GM19324 (cell line): Measurements from ENCODE around the gene TMEM92.

Experiments used
- ATAC-seq: cut with Tn5 transposase; IDR thresholded peaks from one replicate; pipeline ENCODE4 v1.9.1; 2021; ENCODE audit warnings: mild to moderate bottlenecking, moderate library complexity; ENCODE audit not compliant: unreplicated experiment, low FRiP score

Gene TMEM92

DNA sequence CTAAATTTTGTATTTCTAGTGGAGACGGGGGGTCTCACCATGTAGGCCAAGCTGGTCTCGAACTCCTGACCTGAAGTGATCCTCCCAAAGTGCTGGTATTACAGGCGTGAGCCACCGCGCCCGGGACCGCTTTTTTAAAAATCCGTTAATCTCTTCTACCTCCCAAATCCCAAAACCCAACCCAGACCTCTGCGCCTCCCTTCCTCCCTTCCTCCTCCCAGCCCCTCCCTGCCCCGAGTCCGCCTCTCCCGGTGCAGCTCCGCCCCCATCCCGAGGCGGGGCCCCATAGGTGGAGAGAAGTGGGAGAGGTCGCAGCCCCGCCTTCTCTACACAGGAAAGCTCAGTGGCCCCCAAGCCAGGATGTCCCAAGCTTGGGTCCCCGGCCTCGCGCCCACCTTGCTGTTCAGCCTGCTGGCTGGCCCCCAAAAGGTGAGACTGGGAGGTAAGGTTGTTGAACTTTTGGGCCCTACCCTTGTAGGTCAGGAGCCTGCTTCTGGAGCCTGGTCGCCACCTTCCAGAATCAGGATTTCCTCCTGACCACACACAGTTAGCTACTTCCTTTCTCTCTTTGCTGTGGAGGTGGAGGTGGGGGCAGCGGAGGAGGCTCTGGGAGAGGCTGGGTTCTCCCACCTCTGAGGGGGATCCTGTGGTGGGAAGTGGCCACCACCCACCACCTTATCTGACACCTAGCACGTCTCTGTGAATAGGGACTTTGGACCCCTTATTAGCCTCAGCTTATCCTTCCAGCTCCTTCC, at the start of gene TMEM92:
Gene TMEM92, plus strand, starts transcription at position 325 of the 755 bp plus-strand sequence. Its CDS starts 36 bp downstream, at position 361.
- ATAC-seq: no peak

DNA sequence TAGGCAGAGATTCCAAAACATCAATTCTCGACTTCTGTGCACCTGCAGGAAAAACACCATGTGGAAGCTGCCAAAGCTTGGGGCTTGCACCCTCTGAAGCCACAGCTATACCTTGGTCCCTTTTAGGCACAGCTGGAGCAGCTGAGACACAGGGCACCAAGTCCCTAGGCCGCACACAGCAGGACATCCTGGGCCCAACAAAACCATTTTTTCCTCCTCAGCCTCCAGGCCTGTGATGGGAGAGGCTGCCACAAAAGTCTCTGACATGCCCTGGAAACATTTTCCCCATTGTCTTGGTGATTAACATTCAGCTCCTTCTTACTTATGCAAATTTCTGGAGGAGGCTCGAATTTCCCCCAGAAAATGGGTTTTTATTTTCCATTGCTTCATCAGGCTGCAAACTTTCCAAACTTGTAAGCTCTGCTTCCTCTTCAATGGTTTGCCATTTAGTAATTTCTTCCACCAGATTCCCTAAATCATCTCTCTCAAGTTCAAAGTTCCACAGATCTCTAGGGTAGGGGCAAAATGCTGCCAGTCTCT, 48.5 kb upstream of the TMEM92 start:
- no peak for ATAC-seq

DNA sequence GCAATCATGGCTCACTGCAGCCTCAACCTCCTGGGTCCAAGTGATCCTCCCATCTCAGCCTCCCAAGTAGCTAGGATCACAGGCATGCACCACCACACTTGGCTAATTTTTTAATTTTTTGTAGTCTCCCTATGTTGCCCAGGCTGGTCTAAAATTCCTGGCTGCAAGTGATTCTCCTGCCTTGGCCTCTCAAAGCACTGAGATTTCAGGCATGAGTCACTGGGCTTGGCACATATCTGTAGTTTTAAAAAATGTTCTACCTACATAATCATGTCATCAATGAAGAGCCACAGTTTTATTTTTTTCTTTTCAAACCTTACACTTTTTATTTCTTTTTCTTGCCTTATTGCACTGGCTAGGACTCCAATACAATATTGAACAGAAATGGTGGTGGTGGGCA, 39.7 kb upstream of the TMEM92 start:
- no peak for ATAC-seq

DNA sequence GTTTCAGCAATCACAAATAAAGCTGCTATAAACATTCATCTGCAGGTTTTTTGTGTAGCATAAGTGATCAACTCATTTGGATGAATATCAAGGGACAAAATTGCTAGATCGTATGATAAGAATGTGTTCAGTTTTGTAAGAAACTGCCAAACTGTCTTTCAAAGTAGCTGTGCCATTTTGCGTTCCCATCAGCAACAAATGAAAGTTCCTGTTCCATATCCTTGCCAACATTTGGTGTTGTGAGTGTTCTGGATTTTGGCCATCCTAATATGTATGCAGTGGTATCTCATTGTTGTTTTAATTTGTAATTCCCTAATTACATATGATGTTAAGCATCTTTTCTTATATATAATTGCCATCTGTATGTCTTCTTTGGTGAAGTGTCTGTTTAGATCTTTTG, 36.4 kb upstream of the TMEM92 start:
- ATAC-seq: no peak

DNA sequence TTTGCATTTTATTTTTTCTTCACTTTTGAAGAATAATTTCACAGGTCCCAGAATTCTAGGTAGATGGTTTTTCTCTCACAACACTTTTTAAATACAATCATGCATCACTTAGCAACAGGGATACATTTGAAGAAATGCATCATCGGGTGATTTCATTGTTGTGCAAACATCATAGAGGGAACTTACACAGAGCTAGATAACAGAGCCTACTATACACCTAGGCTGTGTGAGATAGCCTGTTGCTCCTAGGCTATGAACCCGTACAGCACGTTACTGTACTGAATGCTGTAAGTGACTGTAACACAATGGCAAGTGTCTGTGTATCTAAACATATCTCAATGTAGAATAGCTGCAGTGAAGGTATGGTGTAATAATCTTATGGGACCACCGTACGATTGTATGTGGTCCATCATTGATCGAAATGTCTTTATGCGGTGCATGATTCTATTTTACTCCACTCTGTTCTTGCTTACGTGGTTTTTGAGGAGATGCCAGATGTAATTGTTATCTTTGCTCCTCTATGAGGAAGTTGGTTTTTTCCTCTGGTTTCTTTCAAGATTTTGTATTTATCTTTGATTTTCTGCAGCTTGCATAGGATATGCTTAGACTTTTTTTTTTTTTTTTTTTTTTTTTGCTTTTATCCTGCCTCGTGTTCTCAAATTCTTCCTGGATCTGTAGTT, 35.5 kb upstream of the TMEM92 start:
- no peak for ATAC-seq

DNA sequence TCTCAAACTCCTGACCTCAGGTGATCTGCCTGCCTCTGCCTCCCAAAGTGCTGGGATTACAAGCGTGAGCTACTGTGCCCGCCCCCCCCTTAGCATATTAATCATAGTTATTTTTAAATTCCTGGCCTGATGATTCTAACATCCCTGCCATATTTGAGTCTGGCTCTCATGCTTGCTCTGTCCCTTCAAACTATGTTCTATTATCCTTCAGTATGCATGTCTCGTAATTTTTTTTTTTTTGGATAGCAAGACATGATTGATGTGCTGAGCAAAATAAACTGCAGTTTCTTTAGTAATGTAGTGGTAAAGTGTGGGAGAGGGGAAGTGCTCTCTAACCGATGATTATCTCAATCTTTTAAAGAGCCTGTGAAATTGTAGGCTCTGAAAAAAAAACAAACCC, 34.3 kb upstream of the TMEM92 start:
- no peak for ATAC-seq

DNA sequence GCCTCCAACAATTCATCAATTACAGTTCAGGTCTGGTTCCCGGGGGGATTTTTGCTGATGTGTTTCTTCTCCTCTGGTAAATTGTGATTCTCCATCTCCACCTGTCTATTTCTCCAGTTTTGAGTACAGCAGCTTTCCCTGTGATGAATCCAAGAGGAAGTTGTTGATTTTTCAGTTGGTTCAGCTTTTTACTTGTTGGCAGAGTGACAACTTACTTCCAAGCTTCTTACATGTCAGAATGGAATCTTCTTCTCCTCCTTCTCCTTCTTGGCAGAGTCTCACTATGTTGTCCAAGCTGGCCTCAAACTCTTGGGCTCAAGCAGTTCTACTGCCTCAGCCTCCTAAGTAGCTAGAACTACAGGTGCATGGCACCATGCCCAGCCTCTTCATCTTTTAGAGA, 33.4 kb upstream of the TMEM92 start:
- no peak for ATAC-seq

DNA sequence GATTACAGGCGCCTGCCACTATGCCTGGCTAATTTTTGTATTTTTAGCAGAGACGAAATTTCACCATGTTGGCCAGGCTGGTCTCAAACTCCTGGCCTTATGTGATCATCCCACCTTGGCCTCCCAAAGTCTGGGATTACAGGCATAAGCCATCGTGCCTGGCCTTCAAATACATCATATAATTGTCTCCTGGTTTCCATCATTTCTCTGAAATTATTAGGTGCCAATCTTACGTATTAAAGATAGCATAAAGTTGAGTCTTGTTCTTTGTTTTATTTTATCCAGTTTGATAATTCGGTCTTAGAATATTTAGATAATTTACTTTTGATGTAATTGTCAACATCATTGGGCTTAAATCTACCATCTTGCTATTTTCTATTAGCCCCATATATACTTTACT, 32.8 kb upstream of the TMEM92 start:
- ATAC-seq: no peak

DNA sequence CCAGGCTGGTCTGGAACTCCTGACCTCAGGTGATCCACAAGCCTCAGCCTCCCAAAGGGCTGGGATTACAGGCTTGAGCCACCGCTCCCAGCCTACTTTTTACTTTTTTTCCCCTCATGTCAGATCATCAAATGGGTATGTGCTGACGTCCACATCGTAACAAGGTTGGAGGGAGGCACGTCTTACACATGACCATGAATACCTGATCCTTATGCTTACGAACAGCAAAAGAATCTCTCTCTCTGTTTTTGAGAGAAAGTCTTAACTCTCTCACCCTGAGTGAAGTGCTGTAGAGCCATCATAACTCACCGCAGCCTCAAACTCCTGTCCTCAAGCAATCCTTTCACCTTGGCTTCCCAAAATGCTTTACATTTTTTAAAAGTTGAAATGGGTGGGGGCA, 29.5 kb upstream of the TMEM92 start:
- no peak for ATAC-seq

DNA sequence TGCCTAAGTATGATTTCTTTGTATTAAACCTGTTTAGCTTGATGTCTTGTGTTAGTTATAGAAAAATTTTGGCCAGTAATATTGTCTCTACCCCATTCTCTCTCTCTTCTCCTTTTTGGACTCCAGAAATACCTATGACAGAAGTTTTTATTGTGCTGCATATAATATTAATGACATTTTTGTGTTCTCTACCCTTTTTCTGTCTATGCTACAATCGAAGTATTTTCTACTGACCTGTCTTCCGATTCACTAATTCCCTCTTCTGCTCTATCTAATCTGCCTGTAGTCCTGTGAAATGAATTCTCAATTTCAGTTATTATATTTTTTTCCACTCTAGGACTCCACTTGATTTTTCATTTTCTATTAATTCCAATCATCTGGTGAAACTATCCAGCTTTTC, 26.0 kb upstream of the TMEM92 start:
- no peak for ATAC-seq

DNA sequence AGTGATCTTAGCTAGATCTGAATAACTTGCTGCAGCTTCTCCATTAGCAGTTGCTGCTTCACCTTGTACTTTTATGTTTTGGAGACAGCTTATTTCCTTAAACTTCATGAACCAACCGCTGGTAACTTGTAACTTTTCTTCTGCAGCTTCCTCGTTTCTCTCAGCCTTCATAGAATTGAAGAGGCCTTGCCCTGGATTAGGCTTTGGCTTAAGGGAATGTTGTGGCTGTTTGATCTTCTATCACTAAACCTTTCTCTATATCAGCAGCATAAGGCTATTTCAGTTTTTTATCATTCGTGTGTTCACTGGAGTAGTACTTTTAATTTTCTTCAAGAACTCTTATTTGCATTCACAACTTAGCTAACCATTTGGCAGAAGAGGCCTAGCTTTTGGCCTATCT, 21.5 kb upstream of the TMEM92 start:
- no peak for ATAC-seq

DNA sequence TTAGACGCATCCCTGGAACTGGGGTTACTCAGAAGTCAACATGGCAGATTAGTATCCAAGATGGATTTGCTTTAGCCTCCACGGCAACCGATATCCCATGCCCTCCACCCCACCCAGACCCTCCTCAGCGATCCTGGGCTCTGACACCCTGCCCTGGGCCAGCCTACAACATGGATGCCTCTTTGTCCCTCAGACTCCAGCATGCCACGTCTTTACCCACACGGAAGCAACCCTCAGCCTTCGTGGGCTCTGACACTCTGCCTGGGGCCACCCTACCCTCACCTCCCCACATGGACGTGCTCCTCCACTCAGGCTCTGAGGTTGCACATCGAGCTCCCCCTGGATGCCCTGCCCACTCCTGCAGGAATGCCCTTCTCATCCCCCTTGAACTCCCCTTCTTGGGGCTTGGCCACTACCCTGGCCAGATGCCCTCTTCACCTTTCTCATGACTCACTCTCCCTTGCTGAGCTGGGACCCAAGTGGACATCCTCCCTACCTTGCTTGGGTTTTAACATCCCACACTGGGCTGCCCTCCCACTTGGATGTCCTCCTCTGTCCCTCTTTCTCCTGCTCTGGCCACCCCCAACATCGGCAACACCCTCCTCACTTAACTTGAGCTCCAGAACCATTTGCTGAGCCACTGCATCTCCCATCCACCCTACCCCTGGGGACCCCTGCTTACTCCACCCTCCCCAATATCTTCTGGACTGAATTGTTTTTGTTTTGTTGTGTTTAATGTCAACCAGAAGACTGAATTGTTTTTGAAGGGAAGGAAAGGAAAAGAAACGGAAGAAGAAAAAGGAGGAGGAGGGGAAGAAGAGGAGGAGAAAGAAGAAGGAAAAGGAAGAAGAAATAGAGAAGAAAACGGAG, 18.3 kb upstream of the TMEM92 start:
- no peak for ATAC-seq

DNA sequence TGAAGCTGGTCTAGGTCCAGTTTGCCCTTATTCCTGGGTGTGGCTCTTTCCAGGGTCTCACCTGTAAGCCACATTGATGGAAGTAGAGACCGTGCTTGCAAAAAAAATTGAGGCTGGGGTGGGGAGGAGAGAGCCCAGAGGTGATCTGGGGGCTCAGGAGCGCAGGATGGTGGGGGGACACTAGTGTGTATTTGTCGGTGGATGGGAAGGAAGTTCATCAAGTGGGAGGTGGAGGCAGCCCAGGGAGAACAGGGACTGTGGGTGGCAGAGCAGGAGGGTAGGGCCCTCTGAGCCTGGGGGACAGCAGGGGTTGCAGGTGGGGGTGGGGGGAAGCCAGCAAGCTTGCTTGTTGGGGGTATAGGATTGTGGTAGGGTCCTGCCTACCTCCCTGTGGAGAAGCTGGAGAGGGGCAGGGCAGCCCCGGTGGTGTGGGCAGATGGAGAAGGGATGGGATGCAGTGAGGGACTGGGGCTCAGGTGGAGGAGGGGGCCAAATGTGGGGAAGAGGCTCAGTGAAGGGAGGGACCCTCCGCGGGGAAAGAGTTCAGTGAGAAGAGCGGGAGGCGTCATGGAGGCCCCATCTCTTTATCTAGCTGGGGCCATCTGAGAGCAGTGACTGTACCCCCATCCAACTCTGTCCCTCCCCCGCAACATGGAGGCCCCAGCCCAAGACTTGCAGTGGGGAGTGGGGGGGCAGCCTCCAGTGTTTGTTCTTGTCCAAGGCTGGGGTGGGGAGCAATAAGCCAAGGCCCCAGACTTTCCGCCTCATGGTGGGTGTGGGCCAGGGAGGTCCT, 17.2 kb upstream of the TMEM92 start:
- no peak for ATAC-seq

DNA sequence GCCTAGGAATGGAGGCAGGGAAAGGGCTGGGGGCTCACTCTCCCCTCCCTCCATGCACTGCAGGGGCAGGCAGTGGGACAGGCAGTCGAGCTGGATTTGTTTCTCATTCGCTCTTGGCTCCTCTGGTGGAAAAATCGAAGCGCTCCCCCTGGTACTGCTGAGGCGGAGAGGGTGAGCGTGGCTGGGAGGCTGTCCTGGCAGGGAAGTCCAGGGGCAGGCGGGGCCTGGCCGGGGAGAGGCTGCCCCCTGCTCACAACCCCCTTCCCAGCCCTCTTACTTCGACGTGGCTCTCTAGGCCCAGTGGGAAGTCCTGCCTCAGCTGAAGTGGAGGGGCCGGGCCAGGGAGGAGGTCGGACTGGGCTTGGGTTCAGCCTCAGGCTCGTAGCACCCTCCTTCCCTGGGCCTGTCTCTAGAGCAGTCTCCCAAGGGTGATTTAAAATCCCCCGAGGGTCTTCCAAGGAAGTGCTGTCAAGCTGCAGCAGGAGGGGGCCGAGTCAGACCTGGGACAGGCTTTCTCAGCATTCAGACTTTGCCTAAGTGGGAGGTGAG, 16.5 kb upstream of the TMEM92 start:
- ATAC-seq: no peak

DNA sequence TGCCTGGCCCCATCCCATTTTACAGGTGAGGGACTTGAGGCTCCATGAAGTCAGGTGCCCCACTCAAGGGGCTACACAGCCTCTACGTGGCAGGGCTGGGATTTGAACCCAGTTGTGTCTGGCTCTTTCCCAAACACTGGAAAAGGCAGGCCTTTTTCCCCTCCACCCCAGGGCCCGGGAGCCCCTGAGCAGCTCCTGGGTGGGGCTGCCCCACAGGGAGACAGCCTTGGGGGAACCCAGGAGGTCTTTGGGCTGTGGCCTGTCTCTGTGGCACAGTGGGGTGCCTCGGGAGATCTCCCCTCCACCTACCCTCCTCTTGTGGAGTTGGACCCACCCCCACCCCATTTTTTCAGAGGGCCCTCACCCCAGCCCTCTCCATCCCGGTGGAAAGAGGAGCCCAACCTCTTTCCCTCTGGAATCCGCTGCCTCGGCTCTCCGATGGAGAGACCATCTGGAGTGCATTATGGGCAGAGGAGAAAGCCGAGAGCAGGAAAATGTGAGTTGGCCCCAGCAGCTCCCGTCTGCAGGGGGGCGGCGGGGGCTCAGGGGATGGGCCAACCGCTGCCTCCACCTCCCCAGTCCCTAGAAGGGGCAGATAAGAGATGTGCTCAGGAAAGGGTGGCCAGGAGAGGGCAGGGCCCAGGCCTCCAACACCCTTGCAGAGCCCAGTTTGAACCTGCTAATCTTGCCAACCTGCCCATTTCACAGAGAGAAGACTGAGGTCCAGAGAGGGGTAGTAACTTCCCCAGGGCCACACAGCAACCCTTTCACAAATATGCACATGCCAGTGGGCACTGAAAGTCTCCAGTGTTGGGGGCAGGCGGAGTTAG, 15.4 kb upstream of the TMEM92 start:
- no peak for ATAC-seq

DNA sequence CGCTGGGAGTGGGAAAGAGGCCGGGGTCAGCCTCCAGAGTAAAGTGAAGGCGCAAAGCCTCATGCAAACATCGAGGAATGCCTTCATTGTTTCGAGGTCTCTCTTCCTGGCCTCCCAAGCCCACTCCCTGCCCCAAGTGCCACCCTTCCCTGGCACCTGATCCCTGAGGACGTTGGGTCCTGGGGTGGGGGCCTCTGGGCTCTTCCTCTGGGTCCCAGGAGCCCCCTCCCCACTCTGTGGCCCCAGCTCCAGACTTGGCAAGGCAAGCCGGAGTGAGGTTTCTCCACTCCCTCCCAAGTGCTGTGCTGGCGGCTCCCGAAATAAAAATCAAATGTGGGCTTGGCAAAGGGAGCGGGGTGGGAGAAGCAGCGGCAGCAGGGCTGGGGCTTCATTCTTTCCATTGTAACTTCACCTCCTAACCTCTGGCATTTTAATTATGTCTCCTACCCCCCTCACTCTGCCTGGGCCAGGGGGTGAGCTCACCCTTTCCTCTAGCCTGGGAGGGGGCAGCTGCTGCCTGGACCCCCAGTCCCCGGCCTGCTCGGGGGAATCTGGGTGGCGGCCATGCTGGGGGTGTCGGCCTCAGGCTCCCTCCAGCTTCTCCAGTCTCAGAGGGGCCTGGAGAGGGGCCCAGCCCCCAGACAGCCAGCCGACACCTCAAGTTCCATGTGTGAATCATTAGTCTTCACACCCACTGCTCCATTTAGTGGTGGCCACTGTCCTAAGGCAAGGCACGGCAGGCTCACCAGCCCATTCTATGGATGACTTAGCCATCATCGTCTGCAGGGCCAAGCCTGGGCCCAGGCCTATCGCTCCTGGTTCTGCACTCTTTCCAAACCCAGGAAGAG, 14.6 kb upstream of the TMEM92 start:
- no peak for ATAC-seq

DNA sequence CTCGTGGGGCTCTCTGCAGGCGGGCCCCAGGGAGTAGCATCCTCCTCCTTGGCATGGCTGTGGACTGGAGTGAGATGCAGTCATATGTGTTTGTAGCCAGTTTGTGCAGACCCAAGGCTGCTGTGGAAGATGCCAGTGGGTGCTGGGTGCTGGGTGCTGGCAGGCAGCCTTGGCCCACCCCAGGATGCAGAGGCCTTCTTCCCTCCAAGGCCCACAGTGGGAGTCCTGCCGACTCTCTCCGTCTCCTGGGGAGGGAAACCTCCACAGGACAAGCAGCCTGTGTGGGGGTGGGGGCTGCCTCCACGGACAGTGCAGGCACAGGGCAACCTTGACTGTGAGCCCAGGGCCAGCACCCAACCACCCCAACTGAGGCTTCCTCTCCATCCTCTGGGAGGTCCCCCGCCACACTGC, 13.8 kb upstream of the TMEM92 start:
- ATAC-seq: no peak
